GM10847 (cell line): ENCODE measurements around the gene NUDT9.

Experiments
- POLR2A ChIP-seq: IDR thresholded peaks from 2 replicates; pipeline ENCODE4 v1.6.1; 2011; ENCODE audit not compliant: insufficient read length; ENCODE audit errors: extremely low read depth

Gene NUDT9

DNA sequence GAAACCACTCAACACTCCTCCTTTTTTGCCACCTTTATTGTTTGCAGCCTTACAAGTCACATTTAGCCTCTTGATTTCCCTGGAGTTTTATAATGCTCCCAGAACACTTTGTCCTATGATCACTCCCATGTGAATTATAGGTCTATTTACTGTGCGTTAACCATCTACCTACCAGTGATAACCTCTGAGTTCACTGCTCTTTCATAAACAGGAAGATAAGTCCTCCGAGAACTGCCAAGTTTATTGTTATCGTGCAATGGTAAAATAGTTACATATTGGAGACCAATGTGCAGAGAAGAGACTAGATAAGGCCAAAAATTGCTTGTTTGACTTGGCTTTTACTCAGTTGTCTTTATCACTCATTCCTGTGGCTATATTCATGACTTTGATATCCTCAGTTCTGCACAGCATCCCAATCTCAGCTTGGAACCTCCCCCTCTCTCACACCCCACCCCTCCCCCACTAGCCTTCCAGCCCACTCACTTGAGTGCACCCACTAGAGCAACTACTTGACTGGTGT, 12.9 kb upstream of the NUDT9 start:
- no peak for TF ChIP-seq POLR2A

DNA sequence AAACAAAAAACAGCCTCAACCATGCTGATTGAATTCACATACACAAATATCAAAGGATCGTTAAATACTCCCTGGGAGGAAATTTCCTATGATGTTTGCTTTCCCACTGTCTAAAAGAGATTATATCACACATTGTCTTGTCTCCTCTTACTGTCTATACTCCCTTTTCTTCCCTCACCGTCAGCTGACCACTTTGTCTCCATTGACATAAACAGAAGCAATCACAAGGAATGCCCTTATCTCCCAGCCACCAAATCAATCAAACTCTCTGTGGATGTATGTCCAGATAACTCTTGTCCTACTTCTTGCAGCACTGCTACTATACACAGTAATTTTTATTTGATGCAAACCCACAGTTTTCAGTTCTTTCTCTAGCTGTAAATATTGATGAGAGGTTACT, 12.2 kb upstream of the NUDT9 start:
- TF ChIP-seq POLR2A: no peak

DNA sequence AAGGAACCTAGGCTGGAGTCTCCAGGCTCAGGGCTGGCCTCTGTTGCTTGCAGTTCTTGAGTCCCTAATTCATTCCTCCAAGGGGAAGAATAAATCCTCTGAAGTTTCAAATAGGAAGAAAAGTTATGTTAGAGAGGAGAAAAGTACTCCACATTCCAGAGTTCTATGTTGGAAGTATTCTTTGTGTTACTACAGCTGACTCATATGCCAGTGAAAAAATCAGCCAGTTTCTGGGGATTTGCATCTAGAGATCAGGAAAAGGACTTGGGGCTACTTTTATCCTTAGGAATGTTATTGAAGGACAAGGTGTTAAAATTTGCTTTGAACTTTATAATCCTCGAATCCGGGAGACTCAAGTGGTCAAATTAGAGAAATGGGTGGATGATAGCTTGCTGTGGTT, 11.7 kb upstream of the NUDT9 start:
- no peak for TF ChIP-seq POLR2A

DNA sequence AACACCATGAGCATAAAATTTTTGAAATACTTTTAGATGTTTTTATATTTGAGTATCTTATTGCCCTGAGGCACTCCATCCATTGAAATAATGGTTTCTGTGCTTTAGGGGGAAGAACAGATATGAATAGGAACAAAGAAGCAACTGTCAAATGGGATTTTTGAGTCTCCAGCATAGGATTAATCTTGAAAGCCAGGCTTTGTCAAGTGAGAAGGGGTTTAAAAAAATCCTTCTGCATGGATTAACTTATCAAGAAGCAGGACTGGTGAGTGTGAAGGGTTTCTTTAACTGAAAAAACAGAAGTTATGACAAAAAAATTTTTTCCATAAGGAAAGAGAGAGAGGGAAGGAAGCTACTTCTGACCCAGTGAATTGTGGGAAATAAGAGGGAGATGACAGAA, 7.6 kb upstream of the NUDT9 start:
- no peak for TF ChIP-seq POLR2A

DNA sequence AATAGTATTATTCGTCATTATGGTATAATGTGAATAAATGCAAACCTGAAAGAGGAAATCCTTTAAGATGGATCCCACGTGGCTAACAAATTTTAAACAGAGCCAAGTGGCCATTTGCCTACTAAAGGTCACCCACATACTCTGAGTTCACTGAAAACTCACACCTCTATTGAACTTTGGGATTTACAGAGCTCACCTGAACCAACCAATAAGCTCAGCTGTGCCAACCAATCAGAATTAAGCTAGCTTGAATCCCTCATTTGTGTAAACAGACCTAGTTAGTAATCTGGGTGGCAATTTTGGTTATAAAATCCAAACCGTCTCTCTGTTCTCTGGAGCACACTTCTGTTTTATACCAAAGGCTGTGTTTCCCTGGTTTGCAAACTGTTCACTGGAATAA, 5.4 kb upstream of the NUDT9 start:
- no peak for TF ChIP-seq POLR2A

DNA sequence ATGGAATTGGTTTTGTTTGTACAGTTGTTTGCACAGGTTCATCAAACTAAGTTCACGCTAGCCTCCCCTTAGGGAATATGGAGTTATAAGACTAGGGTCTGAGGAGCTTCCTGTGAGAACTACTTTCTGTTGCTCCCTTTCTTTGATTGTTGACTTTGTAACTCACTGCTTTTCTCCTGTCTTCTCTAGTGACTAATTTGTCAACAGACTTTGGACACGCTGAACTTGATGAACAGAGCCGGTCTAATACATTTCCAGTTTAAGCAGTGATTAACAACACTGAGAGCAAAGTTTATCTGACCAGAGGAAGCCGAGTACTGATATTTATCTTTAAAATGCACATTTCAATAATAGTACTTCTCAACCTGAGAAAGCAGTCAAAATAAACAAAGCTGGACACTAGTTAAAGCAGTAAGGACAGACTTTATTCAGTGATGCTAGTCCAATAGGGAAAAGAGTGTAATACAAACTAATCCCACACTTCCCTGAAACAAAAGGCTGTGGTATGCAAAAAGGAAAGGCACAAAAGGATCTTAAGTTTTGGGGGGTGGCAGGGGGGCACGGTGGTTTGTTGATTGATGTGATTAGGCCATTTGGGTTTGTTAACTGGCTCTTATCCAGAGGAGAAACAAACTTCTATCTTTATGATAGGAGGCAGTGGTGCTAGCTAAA, 2.7 kb upstream of the NUDT9 start:
- TF ChIP-seq POLR2A: no peak

DNA sequence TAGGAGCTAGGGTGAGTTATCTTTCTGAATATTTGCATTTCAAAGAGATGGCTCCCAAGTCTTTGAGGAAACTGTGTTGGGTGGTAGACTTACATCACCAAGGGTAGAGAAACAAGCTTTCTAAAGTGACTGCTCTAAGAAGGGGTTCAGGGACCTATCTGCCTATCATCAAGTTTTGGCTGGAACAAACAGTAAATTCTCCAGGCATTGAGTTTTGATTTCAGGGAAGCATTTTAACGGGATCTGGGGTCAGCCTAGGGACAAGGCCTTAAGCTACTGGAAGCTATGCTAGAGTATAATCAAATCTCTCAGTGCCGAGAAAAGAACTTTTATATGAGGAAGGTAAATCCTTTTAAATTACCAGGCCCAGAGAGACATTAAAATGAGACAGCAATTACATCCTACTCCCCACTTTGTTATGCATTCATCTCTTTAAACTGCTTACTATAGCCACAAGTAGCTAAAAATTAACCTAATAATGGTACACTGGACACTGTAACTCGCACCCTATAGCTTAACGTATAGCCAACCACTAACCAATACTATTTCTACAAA, 2.0 kb upstream of the NUDT9 start:
- no peak for TF ChIP-seq POLR2A

DNA sequence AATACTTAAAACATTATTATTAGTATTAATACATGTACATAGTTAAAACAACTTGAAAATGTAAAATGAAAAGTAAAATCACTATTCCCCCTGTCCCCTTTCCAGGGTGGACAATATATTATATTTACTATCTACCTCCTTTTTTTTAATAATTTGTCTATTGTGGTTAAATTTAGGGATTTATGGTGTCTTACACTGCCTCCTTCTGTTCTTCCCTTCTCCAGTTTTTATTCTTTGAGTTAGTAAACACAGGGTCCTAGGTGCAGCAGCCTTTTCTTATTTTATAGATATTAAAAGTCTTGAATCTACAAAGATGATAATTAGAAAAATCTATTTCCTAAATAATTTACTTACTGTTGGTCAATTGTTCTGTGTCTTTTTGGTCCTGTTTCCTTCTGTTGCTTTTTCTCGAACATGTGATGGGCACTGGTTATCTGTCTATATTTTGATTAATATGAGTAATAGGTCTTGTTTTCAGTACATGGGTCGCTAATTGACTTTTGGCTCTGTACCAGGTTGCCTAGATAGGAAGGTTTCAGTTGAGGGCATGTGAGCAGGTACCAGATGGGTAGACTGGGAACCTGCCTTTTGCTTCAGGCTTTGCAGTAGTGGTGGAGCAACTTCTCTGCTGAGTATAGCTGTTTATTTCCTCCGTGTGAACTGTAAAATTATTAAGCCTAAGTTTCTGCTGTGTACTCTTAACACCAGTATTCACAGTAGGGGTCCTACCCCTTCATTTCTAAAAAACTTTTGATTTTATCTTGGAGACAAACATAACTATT, 1.1 kb downstream of the NUDT9 start:
- no peak for TF ChIP-seq POLR2A

DNA sequence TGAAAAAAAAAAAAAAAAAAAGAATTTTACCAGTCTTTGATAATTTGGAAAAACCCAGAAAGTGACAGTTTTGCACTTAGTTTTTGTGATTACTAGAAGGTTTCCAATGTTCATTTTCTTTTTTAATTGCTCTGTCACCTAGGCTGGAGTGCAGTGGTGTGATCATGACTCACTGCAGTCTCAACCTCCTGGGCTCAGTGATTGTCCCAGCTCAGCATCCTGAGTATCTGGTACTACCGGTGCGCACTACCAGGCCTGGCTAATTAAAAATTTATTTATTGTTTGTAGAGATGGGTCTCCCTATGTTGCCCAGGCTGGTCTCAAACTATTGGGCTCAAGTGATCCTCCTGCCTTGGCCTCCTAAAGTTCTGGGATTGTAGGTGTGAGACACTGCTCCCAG, 3.3 kb downstream of the NUDT9 start:
- no peak for TF ChIP-seq POLR2A

DNA sequence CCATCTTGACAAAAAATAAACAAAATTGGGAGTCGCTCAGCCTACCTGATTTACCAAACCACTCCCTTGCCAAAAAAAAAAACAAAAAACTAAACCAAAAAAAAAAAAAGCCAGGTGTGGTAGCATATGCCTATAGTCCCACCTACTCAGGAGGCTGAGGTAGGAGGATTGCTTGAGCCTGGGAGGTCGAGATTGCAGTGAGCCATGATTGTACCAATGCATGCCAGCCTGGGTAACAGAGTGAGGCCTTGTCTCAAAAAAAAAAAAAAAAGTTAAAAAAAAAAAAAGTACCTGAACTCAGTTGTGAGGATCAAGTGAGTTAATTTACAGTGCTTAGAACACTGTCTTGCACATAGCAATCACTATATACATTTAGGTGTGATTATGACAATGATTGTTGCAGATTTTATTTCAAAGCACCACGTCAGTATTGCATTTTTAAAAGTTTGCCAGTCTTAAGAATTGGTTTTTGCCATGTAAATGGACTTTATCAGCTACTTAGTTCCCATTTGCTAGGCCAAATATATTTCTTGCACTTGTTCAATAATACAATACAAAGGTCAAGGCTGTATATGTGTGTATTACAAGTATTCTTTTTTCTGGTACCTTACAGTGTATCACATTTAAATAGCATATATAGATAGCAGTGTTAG, 4.6 kb downstream of the NUDT9 start:
- TF ChIP-seq POLR2A: no peak

DNA sequence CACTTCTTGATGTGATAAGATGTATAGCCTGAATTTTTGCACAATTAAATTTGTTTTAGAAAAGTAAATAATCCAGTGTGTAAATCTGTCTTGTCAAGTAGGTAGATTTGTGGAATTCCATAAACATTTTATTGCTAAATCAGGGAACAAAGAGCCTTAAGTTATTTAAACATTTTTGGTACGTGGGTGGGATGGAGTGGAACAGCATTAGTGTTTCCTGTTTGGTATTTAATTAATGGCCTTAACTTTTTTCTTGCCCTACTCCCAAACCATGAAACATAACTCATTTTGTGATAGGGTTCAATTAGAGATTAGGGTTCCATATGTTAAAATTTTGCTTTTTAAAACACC, 5.1 kb downstream of the NUDT9 start:
- TF ChIP-seq POLR2A: no peak

DNA sequence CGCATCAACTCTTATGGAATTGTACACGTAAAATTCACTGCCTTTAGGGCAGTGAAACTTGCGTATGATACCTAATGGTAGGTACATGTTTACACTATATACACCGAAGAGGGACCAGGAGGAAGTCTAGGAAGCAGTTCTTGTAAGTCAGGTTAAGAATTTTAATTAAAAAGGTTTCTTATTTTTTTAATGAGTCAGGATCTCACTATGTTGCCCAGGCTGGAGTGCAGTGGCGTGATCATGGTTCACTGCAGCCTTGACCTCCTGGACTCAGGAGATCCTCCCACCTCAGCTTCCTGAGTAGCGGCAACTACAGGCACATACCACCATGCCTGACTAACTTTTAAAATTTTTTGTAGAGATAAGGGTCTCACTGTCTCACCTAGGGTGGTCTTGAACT, 6.6 kb downstream of the NUDT9 start:
- no peak for TF ChIP-seq POLR2A

DNA sequence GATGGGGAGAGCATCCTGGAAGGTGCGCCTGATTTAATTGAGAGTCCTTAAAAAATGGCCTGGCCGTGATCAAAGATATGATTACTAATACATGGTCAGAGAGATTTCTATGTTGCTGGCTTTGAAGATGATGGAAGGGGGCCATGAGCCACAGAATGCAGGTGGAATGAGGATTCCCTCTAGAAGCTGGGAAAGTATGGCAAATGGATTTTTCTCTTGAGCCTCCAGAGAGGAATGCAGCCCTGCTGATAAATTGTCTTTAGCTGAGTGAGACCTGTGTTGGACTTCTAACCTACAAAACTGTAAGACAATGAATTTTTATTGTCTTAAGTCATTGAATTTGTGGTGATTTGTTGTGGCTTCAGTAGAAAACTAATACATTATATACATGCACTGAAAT, 7.7 kb downstream of the NUDT9 start:
- TF ChIP-seq POLR2A: no peak

DNA sequence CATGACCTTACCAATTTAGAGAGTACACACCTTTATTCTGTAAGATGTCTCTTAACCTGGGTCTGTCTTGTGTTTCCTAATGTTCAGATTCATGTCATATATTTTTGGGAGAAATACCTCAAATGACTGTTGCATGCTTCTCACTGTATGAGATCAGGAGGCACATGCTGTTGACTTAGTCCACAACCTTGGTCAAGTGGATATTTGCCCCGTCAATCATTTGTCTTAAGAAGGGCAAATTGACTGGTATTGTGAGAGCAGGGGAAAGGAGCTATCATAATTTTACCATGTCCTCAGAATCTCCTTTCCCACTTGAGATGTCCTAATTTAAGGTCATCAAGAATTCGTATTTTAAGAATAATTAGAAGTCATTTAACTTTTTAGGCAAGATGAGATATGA, 11.0 kb downstream of the NUDT9 start:
- TF ChIP-seq POLR2A: no peak

DNA sequence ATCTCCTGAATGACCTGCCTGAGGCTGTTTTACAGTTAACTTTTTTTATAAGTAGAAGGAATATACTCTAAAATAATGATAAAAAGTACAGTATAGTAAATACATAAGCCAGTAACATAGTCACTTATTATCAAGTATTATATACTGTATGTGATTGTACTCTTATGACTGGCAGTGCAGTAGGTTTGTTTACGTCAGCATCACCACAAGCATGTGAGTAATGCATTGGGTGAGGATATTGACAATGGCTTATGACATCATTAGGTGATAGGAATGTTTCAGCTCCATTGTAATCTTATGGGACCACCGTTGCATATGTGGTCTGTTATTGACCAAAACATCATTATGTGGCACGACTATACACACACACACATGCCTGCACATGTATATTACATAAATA, 20.5 kb downstream of the NUDT9 start:
- no peak for TF ChIP-seq POLR2A

DNA sequence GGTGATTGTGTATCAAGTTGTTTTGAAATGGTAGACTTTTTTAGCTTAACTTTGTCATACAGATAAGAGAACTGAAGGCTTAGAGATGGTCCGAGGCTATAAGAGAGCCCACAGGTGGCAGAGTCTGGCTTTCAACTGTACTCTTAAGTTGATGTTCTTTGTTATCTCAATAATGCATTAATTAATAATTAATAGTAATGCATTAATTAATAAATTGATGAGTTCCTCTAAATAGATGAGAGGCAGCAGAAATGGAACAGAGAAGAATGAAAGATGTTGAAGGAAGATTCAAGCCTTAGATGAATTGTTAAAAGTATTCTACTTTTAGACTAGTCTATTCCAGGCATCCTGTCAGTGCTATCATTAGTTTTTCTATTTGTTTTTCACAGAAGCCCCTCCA, 22.4 kb downstream of the NUDT9 start:
- no peak for TF ChIP-seq POLR2A
